CD8-positive, alpha-beta memory T cell (primary cell): Measurements from ENCODE around the gene FPGS. TPM values are rescaled to one million over a fixed set of nuclear protein-coding genes. Genes with fewer than 3 reads are reported as not detected.

Experiments used
- CTCF ChIA-PET: fragments of 350-600 bp; sonication (Branson Sonifier 250); formaldehyde crosslinking; loops from one replicate; lab custom pipeline; 2021; ENCODE audit warnings: antibody characterized with exemption; lab: Charles Lee
- POLR2A ChIA-PET: fragments of 350-600 bp; sonication (Branson Sonifier 250); formaldehyde crosslinking; loops from one replicate; lab custom pipeline; 2021; ENCODE audit warnings: antibody characterized with exemption; lab: Charles Lee
- DNase-seq, 5 donors: peaks; one replicate each; pipeline versions ENCODE4 v3.0.0 to v3.0.0-alpha.2; 2020 to 2022; ENCODE audit warnings: mixed read lengths in 1 of 5
- H3K27ac ChIP-seq: one replicate; pipeline ENCODE4 v1.7.0; 2013; ENCODE audit warnings: low read depth, mild to moderate bottlenecking, low read length, moderate library complexity
- H3K27me3 ChIP-seq: 2 replicates; pipeline ENCODE4 v1.7.0; 2013; ENCODE audit warnings: low read length, mild to moderate bottlenecking; ENCODE audit not compliant: insufficient read depth, poor library complexity, severe bottlenecking
- H3K36me3 ChIP-seq: 2 replicates; pipeline ENCODE4 v1.7.0; 2013; ENCODE audit warnings: mild to moderate bottlenecking, low read length, moderate library complexity; ENCODE audit not compliant: insufficient read depth
- H3K4me1 ChIP-seq: 2 replicates; pipeline ENCODE4 v1.7.0; 2013; ENCODE audit warnings: mild to moderate bottlenecking, low read length, moderate library complexity; ENCODE audit not compliant: insufficient read depth
- H3K4me3 ChIP-seq: 2 replicates; pipeline ENCODE4 v1.7.0; 2013; ENCODE audit warnings: mild to moderate bottlenecking, low read length
- H3K9me3 ChIP-seq: 2 replicates; pipeline ENCODE4 v1.7.0; 2013; ENCODE audit warnings: mild to moderate bottlenecking, low read length
- H3K27ac Mint-ChIP-seq, 8 donors: one replicate each; pipeline ENCODE4 v1.8.0; 2020 to 2021; ENCODE audit warnings: mixed read lengths in 8 of 8, mild to moderate bottlenecking in 6 of 8, inconsistent platforms in 3 of 8, moderate library complexity in 3 of 8
- H3K27me3 Mint-ChIP-seq, 2 donors: one replicate each; pipeline ENCODE4 v1.8.0; 2020 to 2021; ENCODE audit warnings: mixed read lengths in 2 of 2, mild to moderate bottlenecking in 1 of 2, moderate library complexity in 1 of 2
- H3K36me3 Mint-ChIP-seq, 3 donors: one replicate each; pipeline ENCODE4 v1.8.0; 2020 to 2021; ENCODE audit warnings: mixed read lengths in 3 of 3, inconsistent platforms in 1 of 3, mild to moderate bottlenecking in 1 of 3
- H3K4me1 Mint-ChIP-seq, 3 donors: one replicate each; pipeline ENCODE4 v1.8.0; 2020 to 2021; ENCODE audit warnings: mixed read lengths in 3 of 3, inconsistent platforms in 1 of 3, mild to moderate bottlenecking in 1 of 3
- H3K4me3 Mint-ChIP-seq, 7 donors: one replicate each; pipeline ENCODE4 v1.8.0; 2020 to 2021; ENCODE audit warnings: mixed read lengths in 7 of 7, mild to moderate bottlenecking in 6 of 7, moderate library complexity in 4 of 7, inconsistent platforms in 2 of 7
- H3K9me3 Mint-ChIP-seq, 5 donors: one replicate each; pipeline ENCODE4 v1.8.0; 2020 to 2022; ENCODE audit warnings: mixed read lengths in 5 of 5, mild to moderate bottlenecking in 3 of 5, moderate library complexity in 2 of 5, inconsistent platforms in 1 of 5
- polyA plus RNA-seq: library from polyadenylated mRNA; unstranded; fragments of 300-500 nt; fragmentation: Illumina TruSeq; gene quantifications from one replicate; pipeline ENCODE4 v1.2.3, GENCODE V29; 2021
- total RNA-seq, 2 experiments: library from RNA; stranded (reverse); gene quantifications; one replicate each; pipeline ENCODE4 v1.2.3, GENCODE V29; 2021

FPGS gene
- total and polyA plus RNA-seq, 3 experiments from 2014 or later: 68.0 to 111 (median 110) TPM

GRCh38 chr9:127801955-127802575, 617 bp upstream of the FPGS start:
- Mint-ChIP-seq H3K4me3 (peak overlapping the region; percentile 91 to 98 (median 93)), H3K9me3 (no peaks in the 10 kb centered on the region), H3K4me1 (peaks cover 28 to 52% (median 32%) of the 10 kb centered on the region in 3 donors), H3K27ac (peak overlapping the region; percentile 70 to 92 (median 89)), H3K36me3 (peaks cover 0 to 16% (median 5%) of the 10 kb centered on the region in 3 donors), H3K27me3 (peaks cover 0 to 1% of the 10 kb centered on the region in 2 donors)
- POLR2A ChIA-PET: interaction anchor here (0.7 to 1.7 kb wide), 4 partner anchors 9 to 268 kb away, joined by 3 to 10 read pairs (median 6); partner anchors contain the start of genes CDK9 and ST6GALNAC6
- no peak for DNase-seq
- Histone ChIP-seq H3K4me1 (peaks cover 27% of the 10 kb centered on the region), H3K9me3 (no peaks in the 10 kb centered on the region), H3K36me3 (no peaks in the 10 kb centered on the region), H3K4me3 (peak overlapping the region; percentile 68), H3K27me3 (no peaks in the 10 kb centered on the region), H3K27ac (peak overlapping the region; percentile 39)
- CTCF ChIA-PET: interaction anchor here (0.9 to 3.3 kb wide), 6 partner anchors 15 to 119 kb away, joined by 3 to 16 read pairs (median 5); no protein-coding TSS in a partner anchor

GRCh38 chr9:127803507-127804352, 1.0 kb downstream of the FPGS start:
- peaks cover 20 to 38% (median 27%) of the 10 kb centered on the region in 3 donors for H3K4me1 Mint-ChIP-seq
- peaks cover 0 to 31% (median 5%) of the 10 kb centered on the region in 3 donors for H3K36me3 Mint-ChIP-seq
- Histone ChIP-seq H3K9me3 (no peaks in the 10 kb centered on the region), H3K4me1 (peaks cover 19% of the 10 kb centered on the region), H3K27me3 (no peaks in the 10 kb centered on the region), H3K27ac (peak overlapping the region; percentile 90), H3K4me3 (peak overlapping the region; percentile 97), H3K36me3 (peaks cover 8% of the 10 kb centered on the region)
- DNase-seq: peak in 1 of 5 donors; percentile 55
- H3K4me3 Mint-ChIP-seq: peak overlapping the region; percentile 91 to 98 (median 93)
- no peaks in the 10 kb centered on the region for H3K9me3 Mint-ChIP-seq
- CTCF ChIA-PET: interaction anchor here (1.0 to 3.3 kb wide), 3 partner anchors 62 to 82 kb away, joined by 3 to 16 read pairs (median 3); no protein-coding TSS in a partner anchor
- peak overlapping the region; percentile 81 to 100 (median 94) for H3K27ac Mint-ChIP-seq
- peaks cover 0 to 1% of the 10 kb centered on the region in 2 donors for H3K27me3 Mint-ChIP-seq
- POLR2A ChIA-PET: no interaction called here

GRCh38 chr9:127805620-127806019, 2.9 kb downstream of the FPGS start:
- Histone ChIP-seq H3K27ac (no peak overlapping the region), H3K4me3 (no peak overlapping the region), H3K9me3 (no peaks in the 10 kb centered on the region), H3K4me1 (peaks cover 19% of the 10 kb centered on the region), H3K27me3 (no peaks in the 10 kb centered on the region), H3K36me3 (peaks cover 19% of the 10 kb centered on the region)
- H3K27ac Mint-ChIP-seq: peak overlapping the region in 5 of 8 donors; percentile 26 to 84 (median 80)
- H3K27me3 Mint-ChIP-seq: peaks cover 0 to 1% of the 10 kb centered on the region in 2 donors
- H3K9me3 Mint-ChIP-seq: no peaks in the 10 kb centered on the region
- DNase-seq: peak in 1 of 5 donors; percentile 13
- ChIA-PET POLR2A (no interaction called here), CTCF (interaction anchor here (0.9 to 1.4 kb wide), 4 partner anchors 60 to 118 kb away, joined by 3 read pairs; no protein-coding TSS in a partner anchor)
- H3K36me3 Mint-ChIP-seq: peaks cover 0 to 46% (median 6%) of the 10 kb centered on the region in 3 donors
- H3K4me3 Mint-ChIP-seq: peak overlapping the region in 1 of 7 donors; percentile 51
- H3K4me1 Mint-ChIP-seq: peaks cover 20 to 38% (median 27%) of the 10 kb centered on the region in 3 donors

GRCh38 chr9:127806871-127807270, 4.2 kb downstream of the FPGS start:
- peaks cover 19% of the 10 kb centered on the region for H3K36me3 ChIP-seq
- no peak overlapping the region for H3K27ac ChIP-seq
- peak overlapping the region in 1 of 7 donors; percentile 40 for H3K4me3 Mint-ChIP-seq
- no peaks in the 10 kb centered on the region for H3K27me3 ChIP-seq
- H3K4me1 ChIP-seq: peaks cover 19% of the 10 kb centered on the region
- H3K36me3 Mint-ChIP-seq: peaks cover 0 to 54% (median 8%) of the 10 kb centered on the region in 3 donors
- ChIA-PET POLR2A (interaction anchor here (0.6 kb wide), 1 partner anchor 37 kb away, joined by 10 read pairs; no protein-coding TSS in a partner anchor), CTCF (no interaction called here)
- no peaks in the 10 kb centered on the region for H3K9me3 ChIP-seq
- H3K4me1 Mint-ChIP-seq: peaks cover 19 to 32% (median 23%) of the 10 kb centered on the region in 3 donors
- no peak for DNase-seq
- H3K4me3 ChIP-seq: no peak overlapping the region
- peak overlapping the region in 2 of 8 donors; percentile 28 to 81 for H3K27ac Mint-ChIP-seq
- H3K9me3 Mint-ChIP-seq: no peaks in the 10 kb centered on the region
- peaks cover 0 to 1% of the 10 kb centered on the region in 2 donors for H3K27me3 Mint-ChIP-seq

- ChIA-PET CTCF (interaction anchor here (1.1 to 1.2 kb wide), 2 partner anchors 44 to 61 kb away, joined by 4 read pairs; no protein-coding TSS in a partner anchor), POLR2A (no interaction called here)
- Histone ChIP-seq H3K4me1 (peaks cover 11% of the 10 kb centered on the region), H3K27me3 (no peaks in the 10 kb centered on the region), H3K4me3 (no peak overlapping the region), H3K27ac (no peak overlapping the region), H3K9me3 (no peaks in the 10 kb centered on the region), H3K36me3 (peaks cover 26% of the 10 kb centered on the region)
- DNase-seq: no peak
- H3K4me1 Mint-ChIP-seq: peaks cover 13 to 20% (median 13%) of the 10 kb centered on the region in 3 donors
- no peaks in the 10 kb centered on the region for H3K27me3 Mint-ChIP-seq
- H3K36me3 Mint-ChIP-seq: peaks cover 0 to 63% (median 8%) of the 10 kb centered on the region in 3 donors
- peak overlapping the region in 1 of 8 donors; percentile 50 for H3K27ac Mint-ChIP-seq
- no peak overlapping the region for H3K4me3 Mint-ChIP-seq
- no peaks in the 10 kb centered on the region for H3K9me3 Mint-ChIP-seq
Observed at GRCh38 chr9:127808347-127809001, 5.8 kb downstream of the FPGS start.

- Histone ChIP-seq H3K36me3 (peaks cover 32% of the 10 kb centered on the region), H3K4me3 (no peak overlapping the region), H3K27me3 (no peaks in the 10 kb centered on the region), H3K27ac (no peak overlapping the region), H3K4me1 (peaks cover 5% of the 10 kb centered on the region), H3K9me3 (no peaks in the 10 kb centered on the region)
- Mint-ChIP-seq H3K4me1 (peaks cover 7 to 14% (median 9%) of the 10 kb centered on the region in 3 donors), H3K4me3 (peak overlapping the region in 1 of 7 donors; percentile 37), H3K36me3 (peaks cover 0 to 69% (median 8%) of the 10 kb centered on the region in 3 donors), H3K27me3 (no peaks in the 10 kb centered on the region), H3K27ac (peak overlapping the region in 1 of 8 donors; percentile 50), H3K9me3 (no peaks in the 10 kb centered on the region)
- no peak for DNase-seq
- ChIA-PET POLR2A (no interaction called here), CTCF (interaction anchor here (1.1 to 1.2 kb wide), 2 partner anchors 43 to 60 kb away, joined by 4 read pairs; no protein-coding TSS in a partner anchor)
Observed at GRCh38 chr9:127809002-127809539, 6.4 kb downstream of the FPGS start.
